Muscle of leg (tissue), 11 donors: ENCODE data around the gene CYP20A1. TPM values are rescaled to one million over a fixed set of nuclear protein-coding genes. Genes with fewer than 3 reads are reported as not detected.

Experiments used
- DNase-seq: peaks from one replicate; pipeline ENCODE4 v3.0.0; 2013
- H3K27ac ChIP-seq: one replicate; pipeline ENCODE4 v1.5.1; 2013; ENCODE audit warnings: mild to moderate bottlenecking, low read length, control low read depth
- H3K27me3 ChIP-seq: one replicate; pipeline ENCODE4 v1.6.1; 2013; ENCODE audit warnings: low read length; ENCODE audit not compliant: control insufficient read depth, insufficient read depth
- H3K36me3 ChIP-seq: one replicate; pipeline ENCODE4 v1.6.1; 2013; ENCODE audit warnings: low read length; ENCODE audit not compliant: control insufficient read depth, insufficient read depth
- H3K4me1 ChIP-seq: one replicate; pipeline ENCODE4 v1.6.1; 2013; ENCODE audit warnings: low read length; ENCODE audit not compliant: control insufficient read depth, insufficient read depth
- H3K4me3 ChIP-seq: one replicate; pipeline ENCODE4 v1.5.1; 2013; ENCODE audit warnings: low read length, control low read depth
- H3K9me3 ChIP-seq: replicated peaks from 2 replicates; pipeline ENCODE4 v1.6.1; 2013; ENCODE audit warnings: low read depth, low read length; ENCODE audit not compliant: control insufficient read depth
- WGBS: methylation state at CpG from one replicate; pipeline ENCODE4 v1.1.5; 2013; ENCODE audit warnings: missing lambda C conversion rate; ENCODE audit not compliant: insufficient coverage; 5-methylcytosine and 5-hydroxymethylcytosine counted together
- polyA plus RNA-seq, 8 donors: library from polyadenylated mRNA; unstranded; fragments of 120-200 nt; gene quantifications; one replicate each; pipeline versions ENCODE4 v1.2.1 to v1.2.3, GENCODE V29; 2013; ENCODE audit warnings: inconsistent platforms in 1 of 8, low replicate concordance in 1 of 8; ENCODE audit not compliant: insufficient read length in 8 of 8, insufficient read depth in 1 of 8
- total RNA-seq: library from RNA; stranded (reverse); fragments of 120-200 nt; gene quantifications from one replicate; pipeline ENCODE4 v1.2.4, GENCODE V29; 2013

Gene CYP20A1
- total and polyA plus RNA-seq, 9 donors: 9.2 to 26.1 (median 12.7) TPM

GRCh38 chr2:203354966-203355365 lies 116.1 kb downstream of the CYP20A1 start:
- DNase-seq: no peak
- H3K4me1 ChIP-seq: no peaks in the 10 kb centered on the region
- H3K4me3 ChIP-seq: no peak overlapping the region
- WGBS: 71% methylated on average over 1 of the region's 3 CpGs
- H3K27me3 ChIP-seq: no peaks in the 10 kb centered on the region
- H3K27ac ChIP-seq: no peak overlapping the region
- no peaks in the 10 kb centered on the region for H3K9me3 ChIP-seq
- H3K36me3 ChIP-seq: no peaks in the 10 kb centered on the region

Other genes with a start within 250 kb of the CYP20A1 start
- 20.5 TPM for gene NBEAL1, start 224.1 kb upstream of the CYP20A1 start, total RNA-seq
- gene NBEAL1, start 224.1 kb upstream of the CYP20A1 start, polyA plus RNA-seq: 1 to 10 TPM; 3.0 to 8.2 (median 5.8) TPM
- gene ABI2, start 89.4 kb downstream of the CYP20A1 start, total RNA-seq: 24.2 TPM
- gene ABI2, start 89.4 kb downstream of the CYP20A1 start, polyA plus RNA-seq: 10 to 100 TPM; 29.4 to 50.7 (median 39.8) TPM